Measurements from ENCODE around the gene SLC6A6. TPM values are rescaled to one million over a fixed set of nuclear protein-coding genes. Genes with fewer than 3 reads are reported as not detected.

SLC6A6 gene
- total RNA-seq, 4 donors from 2014 or later, result 15.4 to 37.6 (median 20.9) TPM

GRCh38 chr3:14524920-14525660 lies 122.7 kb downstream of the SLC6A6 start:
- 59% methylated on average over 4 of the region's 9 CpGs; no CpG with 5 or more reads in 1 of the 2 donors for WGBS, 2 donors (ENCODE audit: low coverage in 1 of 2)
- Histone ChIP-seq H3K9me3 (no peaks in the 10 kb centered on the region), H3K27ac (peak overlapping the region in 3 of 4 donors; percentile 51 to 77 (median 72)), H3K27me3 (no peaks in the 10 kb centered on the region), H3K4me3 (peak overlapping the region in 1 of 2 donors; percentile 26), H3K36me3 (no peaks in the 10 kb centered on the region), H3K4me1 (peaks cover 0 to 32% (median 6%) of the 10 kb centered on the region in 3 donors)
- TF ChIP-seq POLR2AphosphoS5 (IDR thresholded peaks at IDR 0.05) (no peak), POLR2A (IDR thresholded peaks at IDR 0.05) (no peak), EP300 (IDR thresholded peaks at IDR 0.05) (no peak), CTCF (IDR thresholded peaks at IDR 0.05) (no peak)
- no peak for ATAC-seq

- TF ChIP-seq POLR2AphosphoS5 (IDR thresholded peaks at IDR 0.05) (no peak), POLR2A (IDR thresholded peaks at IDR 0.05) (no peak), EP300 (IDR thresholded peaks at IDR 0.05) (no peak), CTCF (IDR thresholded peaks at IDR 0.05) (no peak)
- Histone ChIP-seq H3K36me3 (no peaks in the 10 kb centered on the region), H3K27me3 (no peaks in the 10 kb centered on the region), H3K4me3 (peak overlapping the region in 1 of 2 donors; percentile 26), H3K9me3 (no peaks in the 10 kb centered on the region), H3K27ac (peak overlapping the region in 3 of 4 donors; percentile 51 to 77 (median 72)), H3K4me1 (peaks cover 0 to 32% (median 6%) of the 10 kb centered on the region in 3 donors)
- WGBS, 2 donors (ENCODE audit: low coverage in 1 of 2), result 21 to 42% methylated on average over 15 to 16 of the region's 17 CpGs
- peak; percentile 46 for ATAC-seq
Measured at GRCh38 chr3:14525685-14526631, 123.6 kb downstream of the SLC6A6 start.

- Histone ChIP-seq H3K36me3 (no peaks in the 10 kb centered on the region), H3K4me3 (no peak overlapping the region), H3K27me3 (peaks cover 12% of the 10 kb centered on the region), H3K9me3 (no peaks in the 10 kb centered on the region), H3K4me1 (peaks cover 0 to 21% (median 3%) of the 10 kb centered on the region in 3 donors), H3K27ac (no peak overlapping the region)
- TF ChIP-seq POLR2A (IDR thresholded peaks at IDR 0.05) (no peak), CTCF (IDR thresholded peaks at IDR 0.05) (no peak), POLR2AphosphoS5 (IDR thresholded peaks at IDR 0.05) (no peak)
- ATAC-seq, result no peak
- 84 to 89% methylated on average over 3 of the region's 3 CpGs for WGBS, 2 donors (ENCODE audit: low coverage in 1 of 2)
Measured at GRCh38 chr3:14528081-14528480, 125.7 kb downstream of the SLC6A6 start.

GRCh38 chr3:14531856-14532395 lies 129.5 kb downstream of the SLC6A6 start:
- Histone ChIP-seq H3K4me3 (no peak overlapping the region), H3K36me3 (no peaks in the 10 kb centered on the region), H3K27me3 (peaks cover 38% of the 10 kb centered on the region), H3K9me3 (no peaks in the 10 kb centered on the region), H3K4me1 (peaks cover 0 to 20% (median 0%) of the 10 kb centered on the region in 3 donors), H3K27ac (no peak overlapping the region)
- TF ChIP-seq POLR2A (IDR thresholded peaks at IDR 0.05), result no peak
- TF ChIP-seq EP300 (IDR thresholded peaks at IDR 0.05), result no peak
- no peak for TF ChIP-seq CTCF (IDR thresholded peaks at IDR 0.05)
- TF ChIP-seq POLR2AphosphoS5 (IDR thresholded peaks at IDR 0.05), result no peak
- no peak for ATAC-seq
- 67 to 93% methylated on average over 2 to 5 of the region's 17 CpGs for WGBS, 2 donors (ENCODE audit: low coverage in 1 of 2)

All from gastroesophageal sphincter (tissue), 4 donors.